ACC112 (cell line): ENCODE results near the gene RBBP5.

Experiments used
- H2AFZ ChIP-seq: fragments of 200-600 bp; sonication (generic); one replicate; pipeline ENCODE4 v1.6.0; 2017; ENCODE audit warnings: antibody characterized with exemption, low read length; ENCODE audit not compliant: unreplicated experiment
- H3K27ac ChIP-seq: fragments of 200-600 bp; sonication (generic); 2 replicates; pipeline ENCODE4 v1.5.1; 2014; ENCODE audit warnings: low read depth, mild to moderate bottlenecking, antibody characterized with exemption, low read length, moderate library complexity
- H3K27me3 ChIP-seq: fragments of 200-600 bp; sonication (generic); 2 replicates; pipeline ENCODE4 v1.6.1; 2014; ENCODE audit warnings: mild to moderate bottlenecking, antibody characterized with exemption, low read length, moderate library complexity, mixed read lengths; ENCODE audit not compliant: insufficient read depth
- H3K36me3 ChIP-seq: fragments of 200-600 bp; sonication (generic); 2 replicates; pipeline ENCODE4 v1.6.1; 2016; ENCODE audit warnings: mild to moderate bottlenecking, antibody characterized with exemption, low read length, moderate library complexity, mixed read lengths; ENCODE audit not compliant: insufficient read depth
- H3K4me1 ChIP-seq: fragments of 200-600 bp; sonication (generic); one replicate; pipeline ENCODE4 v1.6.1; 2016; ENCODE audit warnings: low read length, mixed read lengths; ENCODE audit not compliant: insufficient read depth, unreplicated experiment, control insufficient read depth
- H3K4me3 ChIP-seq: fragments of 200-600 bp; sonication (generic); 2 replicates; pipeline ENCODE4 v1.5.1; 2014; ENCODE audit warnings: mild to moderate bottlenecking, low read depth, low read length
- H3K79me2 ChIP-seq: fragments of 200-600 bp; sonication (generic); one replicate; pipeline ENCODE4 v1.6.0; 2016; ENCODE audit warnings: low read length; ENCODE audit not compliant: control insufficient read depth, unreplicated experiment, insufficient read depth

RBBP5 gene

DNA sequence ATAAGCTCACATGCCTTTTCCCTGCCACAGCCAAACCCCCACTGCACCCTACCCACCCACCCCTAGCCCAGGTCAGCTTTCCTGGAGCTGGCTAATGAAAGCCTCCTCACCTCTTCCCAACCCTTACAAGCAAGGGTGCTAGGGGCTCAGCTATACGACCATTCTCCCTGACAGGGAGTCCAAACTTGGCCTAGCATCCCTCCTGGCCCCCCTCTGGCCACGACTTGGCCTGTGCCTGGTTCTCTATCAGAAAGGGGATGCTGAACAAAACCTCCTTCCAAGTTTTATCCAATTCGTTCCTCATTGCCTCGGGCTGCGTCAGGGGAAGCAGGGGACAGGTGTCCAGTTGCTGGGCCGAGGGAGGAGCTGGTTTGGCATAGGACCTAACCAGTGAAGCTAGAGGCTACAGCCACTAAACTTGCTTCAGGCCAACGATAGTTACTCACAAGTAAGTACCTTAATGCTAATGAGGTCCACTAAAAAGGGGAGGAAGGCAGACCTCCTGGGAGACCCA is 46.1 kb downstream of the RBBP5 start:
- Histone ChIP-seq H3K79me2 (no peaks in the 10 kb centered on the region), H3K36me3 (no peaks in the 10 kb centered on the region), H3K4me1 (peaks cover 4% of the 10 kb centered on the region), H3K27me3 (no peaks in the 10 kb centered on the region), H2AFZ (no peak overlapping the region), H3K4me3 (no peak overlapping the region), H3K27ac (no peak overlapping the region)

DNA sequence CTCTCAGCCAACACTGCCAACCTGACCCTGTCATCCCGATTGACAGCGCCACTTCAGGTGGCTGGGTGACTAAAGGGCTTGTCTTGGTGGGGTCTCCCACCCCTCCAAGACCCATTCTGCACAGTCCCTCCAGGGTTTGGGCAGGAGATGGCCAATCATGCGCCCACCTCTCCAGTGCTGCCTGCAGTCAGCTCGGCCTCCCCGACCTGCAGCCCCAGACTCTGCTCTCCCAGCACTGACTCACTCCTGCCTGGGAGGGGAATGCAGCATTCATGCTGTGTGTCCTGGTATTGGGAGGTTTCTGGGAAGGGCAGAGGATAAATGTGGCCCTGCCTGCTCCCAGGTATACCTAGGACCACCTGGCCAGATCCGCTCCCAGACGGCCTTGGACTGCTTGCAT is 47.3 kb downstream of the RBBP5 start:
- Histone ChIP-seq H3K79me2 (no peaks in the 10 kb centered on the region), H3K27ac (no peak overlapping the region), H3K27me3 (no peaks in the 10 kb centered on the region), H3K4me1 (peaks cover 4% of the 10 kb centered on the region), H2AFZ (no peak overlapping the region), H3K4me3 (no peak overlapping the region), H3K36me3 (no peaks in the 10 kb centered on the region)

DNA sequence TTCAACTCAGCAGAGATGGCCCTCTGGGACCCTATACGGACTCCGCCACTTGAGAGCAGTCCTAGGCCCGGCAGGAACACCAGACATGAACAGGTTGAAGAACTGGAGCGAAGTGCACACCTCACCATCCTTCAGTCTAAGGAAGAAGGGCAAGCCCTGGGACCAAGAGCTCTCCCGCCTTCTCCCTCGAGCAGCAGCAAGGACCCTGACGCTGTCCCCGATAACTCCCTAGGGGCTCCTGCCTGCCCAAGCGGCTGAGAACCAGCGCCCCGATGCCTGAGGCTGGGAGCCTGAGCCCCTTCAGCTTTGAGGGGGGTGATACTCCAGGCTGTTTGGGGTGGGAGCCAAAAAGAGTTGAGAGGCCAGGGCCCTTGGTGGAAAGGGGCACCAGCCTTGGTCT is 47.7 kb downstream of the RBBP5 start:
- Histone ChIP-seq H3K4me1 (peaks cover 4% of the 10 kb centered on the region), H3K79me2 (no peaks in the 10 kb centered on the region), H2AFZ (no peak overlapping the region), H3K36me3 (no peaks in the 10 kb centered on the region), H3K4me3 (no peak overlapping the region), H3K27me3 (no peaks in the 10 kb centered on the region), H3K27ac (no peak overlapping the region)

DNA sequence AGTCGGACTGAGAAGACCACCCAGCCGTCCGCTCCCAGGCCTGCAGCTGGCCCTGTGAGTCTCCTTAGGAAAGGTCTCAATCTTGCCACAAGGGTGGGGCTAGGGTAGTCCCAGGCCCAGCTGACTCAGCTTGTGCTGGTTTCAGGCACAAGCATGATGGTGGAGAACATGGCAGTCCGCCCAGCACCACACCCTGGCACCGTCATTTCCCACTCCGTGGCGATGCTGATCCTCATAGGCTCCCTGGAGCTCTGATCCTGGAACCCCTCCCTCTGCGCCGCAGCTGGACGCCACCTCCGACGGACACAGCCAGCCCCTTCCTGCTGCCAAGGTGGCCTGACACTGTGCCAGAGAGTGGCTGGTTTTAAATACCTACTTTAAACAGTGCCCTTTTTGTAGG is 48.3 kb downstream of the RBBP5 start:
- no peaks in the 10 kb centered on the region for H3K79me2 ChIP-seq
- H3K4me3 ChIP-seq, result no peak overlapping the region
- no peaks in the 10 kb centered on the region for H3K27me3 ChIP-seq
- no peak overlapping the region for H3K27ac ChIP-seq
- no peaks in the 10 kb centered on the region for H3K36me3 ChIP-seq
- H2AFZ ChIP-seq, result no peak overlapping the region
- H3K4me1 ChIP-seq, result peaks cover 4% of the 10 kb centered on the region

DNA sequence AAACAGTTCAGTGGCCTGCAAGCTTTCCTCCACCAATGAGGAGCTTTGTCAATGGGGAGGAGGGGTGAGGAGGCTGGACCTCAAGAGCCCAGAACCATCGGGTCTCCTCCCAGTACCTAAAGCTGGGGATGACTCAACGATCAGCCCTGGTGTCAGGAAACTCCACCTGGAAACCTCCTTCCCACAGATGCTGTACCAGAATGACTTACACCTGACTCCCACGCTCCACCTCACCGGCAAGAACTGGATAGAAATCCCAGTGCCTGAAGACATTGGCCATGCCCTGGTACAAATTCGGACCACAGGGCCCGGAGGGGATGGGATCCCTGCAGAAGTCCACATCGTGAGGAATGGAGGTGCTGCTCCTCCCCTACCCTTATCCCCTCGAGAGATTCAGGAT is 48.9 kb downstream of the RBBP5 start:
- Histone ChIP-seq H3K27me3 (no peaks in the 10 kb centered on the region), H3K79me2 (no peaks in the 10 kb centered on the region), H3K36me3 (no peaks in the 10 kb centered on the region), H3K27ac (no peak overlapping the region), H3K4me1 (peaks cover 4% of the 10 kb centered on the region), H3K4me3 (no peak overlapping the region), H2AFZ (no peak overlapping the region)

DNA sequence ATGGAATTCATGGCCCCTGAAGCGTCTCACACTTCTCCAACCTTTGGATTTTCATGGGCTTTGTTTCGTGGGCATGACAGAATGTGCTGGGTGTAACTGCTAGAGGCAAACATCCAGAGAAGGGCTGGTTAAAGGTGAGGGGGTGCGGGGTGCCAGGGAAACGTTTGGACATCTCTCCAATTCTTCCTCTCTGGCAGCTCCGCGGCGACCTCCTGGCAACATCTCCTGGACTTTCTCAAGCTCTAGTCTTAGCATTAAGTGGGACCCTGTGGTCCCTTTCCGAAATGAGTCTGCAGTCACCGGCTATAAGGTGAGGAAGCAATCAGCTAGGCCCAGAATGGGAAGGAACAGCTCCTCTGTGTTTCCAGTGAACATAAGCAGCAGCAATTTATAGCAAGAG is 49.5 kb downstream of the RBBP5 start:
- H3K27me3 ChIP-seq, result no peaks in the 10 kb centered on the region
- H3K36me3 ChIP-seq, result no peaks in the 10 kb centered on the region
- no peak overlapping the region for H3K4me3 ChIP-seq
- peaks cover 4% of the 10 kb centered on the region for H3K4me1 ChIP-seq
- no peak overlapping the region for H3K27ac ChIP-seq
- no peaks in the 10 kb centered on the region for H3K79me2 ChIP-seq
- no peak overlapping the region for H2AFZ ChIP-seq

DNA sequence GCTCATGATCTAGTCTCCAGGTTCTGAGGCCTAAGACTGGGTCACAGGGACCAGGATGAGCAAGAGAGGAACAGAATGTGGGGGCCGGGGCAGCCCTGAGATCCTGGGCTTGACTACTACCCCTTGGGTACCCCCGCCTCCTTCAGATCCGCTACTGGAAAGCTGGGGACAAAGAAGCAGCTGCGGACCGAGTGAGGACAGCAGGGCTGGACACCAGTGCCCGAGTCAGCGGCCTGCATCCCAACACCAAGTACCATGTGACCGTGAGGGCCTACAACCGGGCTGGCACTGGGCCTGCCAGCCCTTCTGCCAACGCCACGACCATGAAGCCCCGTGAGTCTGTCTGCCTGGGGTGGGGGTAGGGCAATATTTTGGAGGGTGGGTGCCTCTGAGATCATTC is 50.0 kb downstream of the RBBP5 start:
- Histone ChIP-seq H3K4me1 (peaks cover 4% of the 10 kb centered on the region), H3K4me3 (no peak overlapping the region), H2AFZ (no peak overlapping the region)

DNA sequence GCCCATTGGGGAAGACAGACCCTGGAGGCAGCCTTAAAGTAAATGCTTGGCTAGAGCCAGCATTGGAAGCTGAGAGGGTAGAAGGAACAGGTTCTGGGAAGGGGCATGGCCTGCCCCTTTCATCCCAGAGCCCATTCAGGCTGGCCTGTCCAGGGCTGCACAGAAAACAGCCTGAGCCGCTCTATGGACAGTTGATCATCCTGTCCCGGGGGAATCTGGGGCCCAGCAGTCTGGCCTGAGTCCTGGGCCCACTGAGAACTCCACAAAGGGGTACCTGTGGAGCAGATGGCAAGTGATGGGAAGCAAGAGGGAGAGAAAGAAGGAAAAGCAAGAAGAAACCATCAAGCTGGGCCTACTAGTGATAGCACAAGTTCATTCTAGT is 50.8 kb downstream of the RBBP5 start:
- Histone ChIP-seq H3K36me3 (no peaks in the 10 kb centered on the region), H2AFZ (no peak overlapping the region), H3K27me3 (no peaks in the 10 kb centered on the region), H3K4me3 (no peak overlapping the region), H3K79me2 (no peaks in the 10 kb centered on the region), H3K27ac (no peak overlapping the region), H3K4me1 (peaks cover 4% of the 10 kb centered on the region)

More for the DNA sequence above, 50.0 kb downstream of the RBBP5 start:
- no peaks in the 10 kb centered on the region for H3K36me3 ChIP-seq
- no peak overlapping the region for H3K27ac ChIP-seq
- H3K27me3 ChIP-seq, result no peaks in the 10 kb centered on the region
- no peaks in the 10 kb centered on the region for H3K79me2 ChIP-seq

DNA sequence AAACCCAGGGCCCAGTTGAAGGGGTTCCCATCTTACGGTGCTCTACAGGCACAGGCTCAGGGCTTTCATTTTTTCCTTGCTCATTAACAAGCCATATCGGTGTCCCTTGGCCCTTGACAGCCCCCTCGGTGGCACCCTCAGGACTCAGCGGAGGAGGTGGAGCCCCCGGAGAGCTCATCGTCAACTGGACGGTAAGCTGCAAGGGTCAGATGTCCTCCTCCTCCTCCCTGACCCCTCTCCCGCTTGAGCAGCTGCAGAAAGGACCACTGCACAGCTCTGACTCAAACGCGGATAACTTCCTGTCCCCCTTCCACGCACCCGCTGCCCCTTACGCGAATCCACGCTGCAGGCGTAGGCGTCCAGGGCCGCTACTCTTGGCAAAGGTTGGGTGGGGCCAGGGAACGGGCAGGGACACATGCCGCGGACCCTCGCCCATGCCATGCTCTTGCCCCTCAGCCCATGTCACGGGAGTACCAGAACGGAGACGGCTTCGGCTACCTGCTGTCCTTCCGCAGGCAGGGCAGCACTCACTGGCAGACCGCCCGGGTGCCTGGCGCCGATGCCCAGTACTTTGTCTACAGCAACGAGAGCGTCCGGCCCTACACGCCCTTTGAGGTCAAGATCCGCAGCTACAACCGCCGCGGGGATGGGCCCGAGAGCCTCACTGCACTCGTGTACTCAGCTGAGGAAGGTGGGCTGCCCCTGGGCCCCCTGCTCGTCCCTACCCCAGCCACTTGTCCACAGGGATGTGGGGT is 52.2 kb downstream of the RBBP5 start:
- peaks cover 4% of the 10 kb centered on the region for H3K4me1 ChIP-seq
- H3K79me2 ChIP-seq, result no peaks in the 10 kb centered on the region
- H3K36me3 ChIP-seq, result no peaks in the 10 kb centered on the region
- no peak overlapping the region for H2AFZ ChIP-seq
- no peak overlapping the region for H3K27ac ChIP-seq
- H3K27me3 ChIP-seq, result no peaks in the 10 kb centered on the region
- no peak overlapping the region for H3K4me3 ChIP-seq

DNA sequence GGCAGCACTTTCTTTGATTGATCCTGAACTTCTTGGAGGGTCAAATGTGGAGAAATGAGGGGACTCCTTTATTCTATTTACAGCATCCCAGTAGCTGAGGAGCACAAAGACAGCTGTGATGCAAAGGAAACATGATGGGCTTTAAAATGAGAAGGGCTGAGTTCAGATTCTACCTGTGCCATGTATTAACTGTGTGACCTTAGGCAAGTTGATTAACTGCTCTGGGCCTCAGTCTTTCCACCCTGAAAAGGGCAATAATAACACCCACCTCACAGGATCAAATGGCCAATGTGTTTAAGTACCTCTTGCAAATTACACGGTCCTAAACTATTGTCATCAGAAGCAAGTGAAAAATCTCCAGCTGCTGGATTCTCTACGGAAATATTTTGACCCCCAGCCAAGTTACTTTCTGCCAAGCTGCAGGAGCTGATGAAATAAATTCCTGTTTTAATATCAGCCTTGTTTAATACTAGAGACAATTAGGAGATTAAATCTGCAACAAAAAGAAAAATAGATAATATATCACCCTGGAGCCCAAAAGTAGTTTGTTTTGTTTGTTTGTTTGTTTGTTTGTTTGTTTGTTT is 53.2 kb downstream of the RBBP5 start:
- Histone ChIP-seq H3K27me3 (no peaks in the 10 kb centered on the region), H3K4me1 (peaks cover 4% of the 10 kb centered on the region), H3K4me3 (no peak overlapping the region), H3K36me3 (no peaks in the 10 kb centered on the region), H2AFZ (no peak overlapping the region), H3K79me2 (no peaks in the 10 kb centered on the region), H3K27ac (no peak overlapping the region)

DNA sequence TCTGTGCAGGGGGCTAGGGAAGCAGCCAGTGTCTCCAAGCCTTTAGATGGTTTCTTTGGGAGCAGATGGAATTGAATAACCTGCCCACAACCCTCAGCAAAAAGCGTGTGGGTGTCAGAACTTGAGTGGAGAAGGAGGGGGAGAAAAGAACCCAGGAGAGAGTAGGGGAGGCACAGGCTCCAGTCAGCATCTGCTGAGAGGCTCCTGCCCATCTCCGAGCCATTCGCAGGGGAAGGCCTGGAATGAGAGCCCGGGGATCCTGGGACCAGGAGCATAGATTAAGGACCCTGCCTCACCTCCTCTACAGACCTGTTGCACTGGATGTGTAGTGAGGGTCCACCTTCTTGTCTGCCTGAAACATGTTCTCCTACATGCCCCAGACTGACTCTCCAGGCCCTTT is 53.8 kb downstream of the RBBP5 start:
- H3K79me2 ChIP-seq, result no peaks in the 10 kb centered on the region
- H3K4me1 ChIP-seq, result no peaks in the 10 kb centered on the region
- H2AFZ ChIP-seq, result no peak overlapping the region
- no peak overlapping the region for H3K27ac ChIP-seq
- no peak overlapping the region for H3K4me3 ChIP-seq
- H3K27me3 ChIP-seq, result no peaks in the 10 kb centered on the region
- no peaks in the 10 kb centered on the region for H3K36me3 ChIP-seq
